HG03097 (cell line): ENCODE measurements around the gene LGR4.
"Not testable (repeated sequence)": the region's sequence is repeated elsewhere in the genome, so short reads cannot be mapped to it uniquely, and the experiment has no call there.

ENCODE experiments used
- ATAC-seq: cut with Tn5 transposase; IDR thresholded peaks from one replicate; pipeline ENCODE4 v1.9.1; 2021; ENCODE audit not compliant: unreplicated experiment, low FRiP score

The LGR4 gene

GRCh38 chr11:27460158-27460978 lies 12.2 kb downstream of the LGR4 start:
- ATAC-seq = no peak

GRCh38 chr11:27459191-27459590 lies 13.4 kb downstream of the LGR4 start:
- no peak for ATAC-seq

- no peak for ATAC-seq
Measured at GRCh38 chr11:27458182-27458581, 14.4 kb downstream of the LGR4 start.

DNA sequence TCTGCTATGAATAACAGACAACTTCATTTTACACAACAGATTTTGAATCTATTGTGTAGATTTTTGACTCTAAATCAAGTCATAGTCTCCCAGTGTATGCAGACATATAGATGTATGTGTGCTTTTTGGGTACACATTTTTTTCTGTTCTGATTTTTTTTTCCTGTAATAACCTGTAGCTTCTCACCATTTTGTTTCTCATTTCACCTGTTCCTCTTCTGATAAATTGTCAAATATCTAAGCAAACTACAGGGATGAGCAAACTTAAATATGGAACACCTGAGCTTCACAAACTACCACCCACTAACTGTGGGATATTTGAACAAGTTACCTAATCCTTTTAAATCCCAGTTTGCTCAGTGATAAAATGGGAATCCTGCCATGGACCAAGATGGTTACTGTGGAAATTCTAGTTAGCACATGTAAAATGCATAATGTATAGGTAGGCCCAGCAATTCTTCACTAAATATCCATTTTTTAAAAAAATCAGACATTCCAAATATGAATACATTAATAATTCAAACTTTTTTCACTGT lies 15.7 kb downstream of the LGR4 start:
- no peak for ATAC-seq

DNA sequence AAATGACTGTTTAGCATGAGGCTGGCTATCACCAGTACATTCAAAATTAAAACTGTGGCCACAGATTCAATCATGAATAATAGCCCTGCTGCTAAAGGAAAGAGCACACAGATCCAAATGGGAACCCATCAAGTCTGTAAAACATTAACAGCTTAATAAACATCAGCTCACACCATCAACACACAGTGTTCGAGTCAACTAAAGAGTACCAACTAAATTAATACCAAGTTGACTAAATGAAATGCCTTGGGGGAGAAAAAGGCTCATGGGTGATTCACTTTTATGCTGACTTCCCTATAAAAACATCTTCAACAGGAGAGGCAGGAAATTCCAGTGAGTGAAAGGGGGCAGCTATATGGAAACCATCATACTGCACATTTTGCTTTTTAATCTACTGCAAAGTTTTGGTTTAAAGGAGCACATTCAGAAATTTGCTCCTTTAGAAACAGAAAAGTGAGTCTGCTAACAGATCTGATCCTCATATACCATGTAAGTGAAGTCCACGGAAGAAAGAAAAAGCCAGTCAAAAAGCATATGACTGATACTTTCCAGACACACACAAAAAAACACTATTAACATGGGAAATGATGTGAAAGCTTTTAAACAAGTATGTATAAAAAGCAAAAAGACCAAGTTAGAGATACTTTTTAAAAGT lies 16.3 kb downstream of the LGR4 start:
- ATAC-seq = no peak

DNA sequence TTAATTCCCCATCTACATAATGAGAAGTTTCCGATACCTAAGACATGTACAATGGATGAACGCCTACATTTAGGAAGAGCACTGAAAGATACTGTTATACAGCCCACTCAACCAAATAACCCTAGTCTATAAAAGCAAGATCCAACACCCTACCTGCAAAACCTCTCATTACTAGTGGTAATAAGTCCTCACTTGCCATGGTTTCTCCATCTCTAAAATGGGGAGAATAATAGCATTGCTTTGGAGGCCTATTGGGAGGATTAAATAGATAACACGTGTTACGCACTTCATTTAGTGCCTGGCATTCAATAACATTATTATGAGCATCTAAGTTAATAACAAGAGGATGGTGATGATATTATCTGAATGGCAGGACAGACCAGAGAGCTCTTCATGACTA lies 16.9 kb downstream of the LGR4 start:
- ATAC-seq = no peak

- no peak for ATAC-seq
Measured at GRCh38 chr11:27453701-27454100, 18.9 kb downstream of the LGR4 start.

GRCh38 chr11:27452147-27452546 lies 20.4 kb downstream of the LGR4 start:
- ATAC-seq = no peak

DNA sequence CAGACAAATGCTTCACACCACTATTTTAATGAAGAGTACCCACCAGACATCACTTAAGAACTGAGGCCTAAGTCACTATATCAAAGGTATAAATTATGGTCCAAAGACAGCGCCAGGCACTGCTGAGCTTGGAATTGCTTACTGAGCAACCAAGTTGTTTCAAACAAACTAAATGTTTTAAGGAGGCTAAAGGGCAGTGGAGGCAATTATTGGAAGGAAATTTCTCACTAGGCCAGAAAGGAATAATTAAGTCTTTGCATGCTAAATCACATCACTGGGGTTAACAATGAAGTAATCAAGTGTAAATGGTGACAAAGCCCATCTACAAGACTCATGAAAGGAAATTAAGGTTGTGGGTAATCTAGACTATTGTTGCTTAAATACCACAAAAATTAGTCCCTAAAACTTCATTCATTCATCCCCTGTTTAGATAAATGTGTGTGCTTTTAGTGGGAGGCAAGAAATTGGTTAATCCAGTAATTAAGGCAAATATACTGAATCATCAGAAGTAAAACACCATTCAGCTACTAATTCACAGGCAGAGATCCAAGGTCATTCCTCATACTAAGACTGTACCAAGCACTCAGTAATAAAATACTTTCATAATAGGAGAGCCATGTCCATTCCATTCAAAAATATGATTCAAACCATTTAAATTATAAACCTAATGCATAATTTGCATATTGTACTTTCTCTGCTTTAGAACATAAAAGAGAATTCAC lies 21.2 kb downstream of the LGR4 start:
- no peak for ATAC-seq

- ATAC-seq = not testable (repeated sequence)
Measured at GRCh38 chr11:27448184-27448540, 24.4 kb downstream of the LGR4 start.

GRCh38 chr11:27447288-27448183 lies 25.1 kb downstream of the LGR4 start:
- ATAC-seq = no peak

GRCh38 chr11:27445625-27446024 lies 27.0 kb downstream of the LGR4 start:
- ATAC-seq = no peak

DNA sequence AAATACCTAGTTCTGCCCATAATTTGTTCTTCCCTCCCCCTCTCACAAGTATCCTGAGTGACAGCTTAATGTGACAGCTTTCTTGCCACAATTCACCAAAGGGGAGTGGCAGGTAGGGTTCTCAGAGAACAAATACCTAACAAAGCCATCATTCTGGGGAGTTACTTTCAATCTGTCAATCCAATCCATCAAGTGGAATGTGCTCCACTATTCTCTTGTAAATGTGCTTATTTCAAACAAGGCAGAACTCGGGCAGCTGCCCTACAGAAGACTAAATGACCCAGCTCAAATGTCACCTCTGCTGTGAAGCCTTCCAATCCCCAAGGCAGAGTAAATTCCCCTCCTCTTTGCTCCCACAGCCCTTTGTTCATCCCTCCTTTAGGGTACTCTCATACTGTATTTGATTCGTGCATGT lies 27.8 kb downstream of the LGR4 start:
- ATAC-seq = no peak

DNA sequence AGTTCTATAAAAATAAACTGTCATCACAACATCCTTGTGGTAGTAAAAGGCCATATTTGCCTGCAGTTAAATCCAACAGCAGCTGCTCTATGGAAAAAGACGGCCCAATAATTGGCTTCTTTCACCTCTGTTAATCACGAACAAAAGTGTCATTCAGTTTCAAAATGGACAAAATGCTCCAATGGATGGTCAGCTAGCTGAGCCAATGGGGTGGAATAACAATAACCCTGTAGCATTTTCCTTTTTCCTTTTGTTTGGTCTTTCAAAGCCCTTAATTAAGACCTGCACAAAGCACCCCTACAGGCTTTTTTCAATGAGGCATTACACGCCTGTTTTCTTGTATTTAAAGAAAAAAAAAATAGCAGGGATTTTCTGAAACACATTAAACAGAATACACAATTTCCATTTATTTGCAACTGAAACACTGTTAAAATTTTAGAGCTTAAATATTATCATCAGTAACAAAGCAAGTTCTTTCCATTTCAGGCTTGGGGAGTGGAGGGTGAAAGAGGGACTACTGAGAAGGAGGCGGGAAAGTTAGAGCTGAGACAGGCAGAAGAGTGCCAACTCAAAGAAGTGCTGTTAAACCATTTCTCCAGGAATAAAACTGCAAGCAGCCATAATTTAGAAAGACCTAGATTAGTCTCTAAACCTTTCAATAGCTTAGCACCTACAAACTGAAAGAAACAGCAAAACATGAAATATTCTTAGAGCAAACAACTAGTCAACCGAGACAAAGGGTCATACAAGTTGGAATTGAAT lies 28.7 kb downstream of the LGR4 start:
- ATAC-seq = no peak

- no peak for ATAC-seq
Measured at GRCh38 chr11:27443227-27443626, 29.4 kb downstream of the LGR4 start.

DNA sequence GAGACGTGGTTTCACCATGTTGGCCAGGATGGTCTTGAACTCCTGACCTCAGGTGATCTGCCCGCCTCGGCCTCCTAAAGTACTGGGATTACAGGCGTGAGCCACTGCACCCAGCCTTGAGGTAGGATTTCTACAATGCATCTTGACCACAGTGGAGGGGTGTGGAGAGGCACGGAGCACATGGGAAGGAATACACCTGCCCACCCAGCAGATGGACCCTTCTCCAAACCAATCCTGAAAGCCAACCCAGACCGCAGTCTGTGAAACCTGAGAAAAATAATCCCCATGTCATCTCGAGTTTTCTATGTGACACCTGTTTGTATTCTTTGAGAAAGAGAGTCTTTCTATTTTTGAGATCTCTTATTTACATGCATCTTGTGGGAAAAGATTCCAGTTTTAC lies 32.5 kb downstream of the LGR4 start:
- ATAC-seq = no peak

DNA sequence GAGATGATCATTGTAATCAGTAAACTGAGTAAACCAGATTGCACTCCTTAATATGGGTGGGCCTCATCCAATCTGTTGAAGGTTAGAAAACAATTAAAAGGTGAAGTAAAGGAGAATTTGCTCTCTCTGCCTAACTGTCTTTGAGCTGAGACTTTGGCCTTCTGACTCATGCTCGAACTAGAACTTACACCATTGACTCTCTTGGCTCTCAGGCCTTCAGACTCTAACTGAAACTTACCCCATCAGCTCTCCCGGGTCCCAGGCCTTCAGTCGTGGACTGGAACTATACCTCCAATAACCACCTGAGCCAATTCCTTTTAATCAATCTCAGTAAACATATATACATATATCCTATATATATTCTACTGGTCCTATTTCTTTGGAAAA lies 34.0 kb downstream of the LGR4 start:
- ATAC-seq = no peak

GRCh38 chr11:27437829-27438594 lies 34.6 kb downstream of the LGR4 start:
- ATAC-seq = no peak

GRCh38 chr11:27436916-27437315 lies 35.7 kb downstream of the LGR4 start:
- ATAC-seq = no peak
